LoVo (cell line): Measurements from ENCODE around the gene GNA12.
A peak's percentile ranks its signal among the peaks of the same experiment; 100 is the strongest.

Source experiments
- DNase-seq: peaks from one replicate; pipeline ENCODE4 v3.0.0-alpha.2; 2016; ENCODE audit warnings: low spot score

The GNA12 gene

DNA sequence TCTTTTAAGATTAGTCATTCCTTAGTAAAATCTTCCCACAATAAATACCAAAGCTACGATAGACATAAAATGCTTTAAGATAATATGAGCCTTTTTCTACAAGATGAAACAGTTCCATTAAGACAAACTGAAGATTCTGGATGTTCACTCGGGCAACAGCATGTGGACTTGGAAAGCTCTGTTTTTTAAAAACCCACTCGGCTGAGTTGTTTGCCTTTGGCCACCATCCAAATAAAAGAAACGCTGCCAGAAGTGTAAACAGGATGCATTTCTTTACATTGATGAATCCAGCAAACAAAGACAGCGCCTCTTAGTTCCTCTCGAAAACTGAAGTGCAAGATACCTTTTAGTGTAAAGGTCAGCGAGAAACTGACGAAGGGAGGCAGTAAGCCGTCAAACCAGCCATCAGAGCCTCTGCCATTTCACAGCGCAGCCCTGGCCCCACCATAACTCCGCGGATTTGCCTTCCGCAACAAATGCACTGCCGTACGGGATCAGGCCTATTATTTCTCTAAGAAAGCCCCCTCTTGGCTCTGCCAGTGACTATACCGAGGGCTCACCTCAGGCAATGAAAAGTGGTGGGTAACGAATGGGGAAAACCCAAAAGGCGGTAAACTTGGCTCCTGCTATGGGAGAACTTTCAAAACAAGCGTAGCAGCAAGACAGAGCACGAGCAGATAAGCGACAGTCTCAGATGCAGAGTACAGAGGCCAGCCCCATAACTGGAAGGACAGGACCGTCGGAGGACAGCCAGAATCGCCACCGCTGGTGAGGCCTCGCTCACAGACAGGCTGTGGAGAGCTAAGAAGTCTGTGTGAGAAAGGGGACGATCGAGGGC, 41.4 kb downstream of the GNA12 start:
- DNase-seq = peak; percentile 23

DNA sequence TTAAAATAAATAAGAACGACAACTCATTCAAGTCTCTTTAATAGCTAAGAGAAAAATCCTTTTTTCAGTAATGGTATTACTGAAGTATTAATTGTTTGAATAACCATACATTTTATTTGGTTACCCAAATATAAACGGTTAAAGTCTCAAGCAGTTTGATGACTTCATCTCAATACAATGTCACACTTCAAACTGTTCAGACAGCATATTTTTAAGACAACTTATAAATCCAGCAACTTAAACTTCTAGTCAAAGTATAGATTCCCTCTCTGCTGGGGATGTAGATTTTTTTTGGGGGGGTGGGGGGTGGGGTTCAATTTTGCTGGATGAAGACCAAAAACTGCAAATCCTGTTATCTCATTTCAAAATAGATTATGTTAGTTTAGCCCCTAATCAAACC, 42.0 kb downstream of the GNA12 start:
- no peak for DNase-seq

DNA sequence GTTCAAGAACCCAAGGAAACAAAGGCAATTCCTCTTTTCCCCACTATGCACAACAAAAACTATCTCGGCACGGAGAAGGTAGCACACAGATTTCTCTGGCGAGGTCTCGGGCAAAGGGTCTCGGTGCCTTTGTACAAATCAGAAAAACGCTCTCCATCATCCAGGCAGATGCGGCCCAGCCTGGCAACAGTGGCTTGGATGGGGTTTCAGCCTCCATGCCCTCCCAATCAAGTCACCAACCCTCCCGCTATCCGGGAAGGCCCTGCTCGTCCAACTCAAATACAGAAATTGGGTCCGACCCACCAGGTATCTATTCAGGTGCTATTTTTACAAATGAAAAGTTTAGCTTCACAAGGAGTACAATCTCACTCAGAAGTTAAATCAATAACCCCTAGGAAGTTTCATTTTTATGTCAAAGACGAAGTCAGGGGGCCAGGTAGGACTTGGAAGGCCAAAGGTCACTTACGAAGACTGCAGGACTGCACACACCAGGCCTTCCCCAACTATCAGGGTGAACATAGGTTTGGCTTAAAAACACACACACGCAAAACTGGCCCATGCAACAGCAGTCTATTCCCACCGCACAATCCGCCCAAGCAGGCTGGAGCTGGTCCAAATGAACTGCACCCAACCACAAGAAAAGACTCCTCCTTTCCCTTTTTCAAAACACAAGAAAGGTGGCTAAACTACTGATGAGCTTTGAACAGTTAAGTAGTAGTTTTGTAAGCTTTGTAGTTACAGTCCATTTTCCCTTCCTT, 43.0 kb downstream of the GNA12 start:
- DNase-seq = no peak

DNA sequence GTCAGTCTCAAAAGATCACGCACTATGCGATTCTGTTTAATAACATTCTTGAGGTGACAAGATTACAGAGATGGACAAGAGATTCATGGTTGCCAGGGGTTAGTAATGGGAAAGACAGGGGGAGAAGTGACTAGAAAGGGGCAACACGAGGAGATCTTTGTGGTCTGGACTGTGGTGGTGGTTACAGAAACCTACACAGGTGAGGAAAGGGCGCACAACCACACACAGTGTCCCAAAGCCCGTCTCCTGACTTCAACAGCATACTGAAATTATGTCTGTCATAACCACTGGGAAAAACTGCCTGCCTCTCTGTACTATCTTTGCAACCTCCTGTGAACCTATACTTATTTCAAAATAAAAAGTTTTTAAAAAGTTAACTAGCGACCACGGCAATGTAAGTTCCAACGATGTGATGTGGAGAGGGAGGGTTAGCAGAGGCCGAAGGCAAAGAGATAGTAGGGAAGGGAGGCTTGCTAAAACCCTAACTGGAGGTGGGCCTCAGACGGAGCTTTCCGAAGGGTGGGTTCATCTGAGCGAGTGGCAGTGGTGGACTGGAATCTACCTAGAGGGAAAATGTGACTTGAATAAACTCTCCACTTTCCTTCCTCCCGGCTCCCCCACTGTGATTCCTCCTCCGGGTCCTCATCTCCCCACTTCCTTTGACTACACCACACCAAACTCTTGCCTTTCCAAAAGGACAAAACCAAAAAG, 43.7 kb downstream of the GNA12 start:
- DNase-seq = no peak

DNA sequence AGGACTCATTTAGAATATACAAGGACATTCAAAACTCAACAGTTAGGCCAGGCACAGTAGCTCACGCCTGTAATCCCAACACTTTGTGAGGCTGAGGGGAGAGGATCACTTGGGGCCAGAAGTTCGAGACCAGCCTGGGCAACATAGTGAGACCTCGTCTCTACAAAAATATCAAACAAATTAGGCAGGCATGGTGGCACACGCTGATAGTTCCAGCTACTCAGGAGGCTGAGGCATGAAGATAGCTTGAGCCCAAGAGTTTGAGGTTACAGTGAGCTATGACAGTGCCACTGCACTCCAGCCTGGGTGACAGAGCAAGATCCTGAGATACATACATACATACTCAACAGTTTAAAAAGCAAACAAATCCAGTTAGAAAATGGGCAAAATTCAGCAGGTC, 44.9 kb downstream of the GNA12 start:
- no peak for DNase-seq

DNA sequence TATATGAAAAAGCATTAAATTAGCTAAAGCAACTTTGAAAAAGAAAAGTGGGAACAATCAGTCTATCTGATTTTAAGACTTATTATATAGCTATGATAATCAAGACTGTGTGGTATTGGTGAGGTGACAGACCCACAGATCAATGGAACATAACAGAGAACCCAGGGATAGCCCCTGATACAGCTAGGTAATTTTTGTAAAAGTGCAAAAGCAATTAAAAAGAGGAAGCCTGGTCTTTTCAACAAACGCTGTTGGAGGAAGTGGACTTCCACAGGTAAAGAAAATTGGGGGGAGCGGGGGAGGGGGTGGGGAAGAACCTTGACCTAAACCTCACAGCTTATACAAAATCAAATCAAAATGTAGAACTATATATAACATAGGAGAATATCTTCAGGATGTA, 45.4 kb downstream of the GNA12 start:
- no peak for DNase-seq

DNA sequence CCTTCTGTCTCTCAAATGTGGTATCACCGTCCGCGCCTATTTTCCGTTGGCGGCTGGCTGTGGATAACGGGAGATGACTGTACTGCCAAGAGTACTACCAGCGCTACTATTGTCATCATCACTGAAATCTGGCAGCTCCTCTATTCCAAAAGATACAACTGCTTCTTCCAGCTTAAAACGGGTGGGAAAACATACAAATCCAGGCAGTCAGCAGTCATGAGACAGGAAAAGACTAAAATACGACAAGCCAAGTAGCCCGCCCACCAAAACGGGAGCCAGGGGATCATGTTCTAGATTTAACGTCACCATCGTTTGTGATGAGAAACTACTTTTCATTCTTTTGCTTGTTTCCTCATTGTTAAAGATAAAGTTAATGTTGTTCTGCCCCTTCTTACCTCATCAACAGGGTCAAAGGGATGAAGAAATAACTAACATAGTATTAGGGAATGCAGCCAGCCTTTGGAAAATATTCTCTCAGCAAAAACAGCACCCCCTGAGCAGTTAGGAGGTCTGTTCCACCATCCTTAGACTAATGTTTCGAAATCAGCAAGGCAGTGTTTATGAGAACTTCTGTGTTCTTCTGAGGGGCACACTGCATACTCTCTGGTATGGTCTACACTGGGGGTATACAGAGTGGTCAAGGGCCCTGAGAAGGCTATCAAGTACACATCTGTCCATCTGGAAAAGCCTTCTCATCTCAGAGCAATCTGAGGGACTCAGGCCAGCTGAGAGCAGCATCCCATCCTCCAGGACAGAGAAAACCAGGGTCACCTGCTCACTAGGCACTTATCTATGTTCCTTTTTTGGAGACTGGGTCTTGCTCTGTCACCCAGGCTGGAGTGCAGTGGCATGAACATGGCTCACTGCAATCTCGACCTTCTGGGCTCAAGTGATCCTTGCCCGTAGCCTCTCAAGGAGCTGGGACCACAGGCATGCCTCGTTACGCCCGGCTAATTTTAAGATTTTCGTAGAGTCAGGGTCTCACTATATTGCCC, 47.5 kb downstream of the GNA12 start:
- DNase-seq = no peak

DNA sequence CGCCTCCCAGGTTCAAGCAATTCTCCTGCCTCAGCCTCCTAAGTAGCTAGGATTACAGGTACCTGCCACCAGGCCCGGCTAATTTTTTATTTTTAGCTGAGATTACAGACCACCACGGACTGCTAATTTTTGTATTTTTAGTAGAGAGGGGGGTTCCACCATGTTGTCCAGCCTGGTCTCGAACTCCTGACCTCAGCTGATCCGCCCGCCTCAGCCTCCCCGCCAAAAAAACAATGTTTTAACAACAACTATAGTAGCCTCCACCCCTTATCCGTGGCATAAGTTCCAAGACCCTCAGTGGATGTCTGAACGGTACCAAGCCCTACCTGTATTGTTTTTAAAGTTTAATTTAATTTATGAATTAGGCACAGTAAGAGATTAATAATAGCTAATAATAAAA, 48.2 kb downstream of the GNA12 start:
- DNase-seq = no peak

DNA sequence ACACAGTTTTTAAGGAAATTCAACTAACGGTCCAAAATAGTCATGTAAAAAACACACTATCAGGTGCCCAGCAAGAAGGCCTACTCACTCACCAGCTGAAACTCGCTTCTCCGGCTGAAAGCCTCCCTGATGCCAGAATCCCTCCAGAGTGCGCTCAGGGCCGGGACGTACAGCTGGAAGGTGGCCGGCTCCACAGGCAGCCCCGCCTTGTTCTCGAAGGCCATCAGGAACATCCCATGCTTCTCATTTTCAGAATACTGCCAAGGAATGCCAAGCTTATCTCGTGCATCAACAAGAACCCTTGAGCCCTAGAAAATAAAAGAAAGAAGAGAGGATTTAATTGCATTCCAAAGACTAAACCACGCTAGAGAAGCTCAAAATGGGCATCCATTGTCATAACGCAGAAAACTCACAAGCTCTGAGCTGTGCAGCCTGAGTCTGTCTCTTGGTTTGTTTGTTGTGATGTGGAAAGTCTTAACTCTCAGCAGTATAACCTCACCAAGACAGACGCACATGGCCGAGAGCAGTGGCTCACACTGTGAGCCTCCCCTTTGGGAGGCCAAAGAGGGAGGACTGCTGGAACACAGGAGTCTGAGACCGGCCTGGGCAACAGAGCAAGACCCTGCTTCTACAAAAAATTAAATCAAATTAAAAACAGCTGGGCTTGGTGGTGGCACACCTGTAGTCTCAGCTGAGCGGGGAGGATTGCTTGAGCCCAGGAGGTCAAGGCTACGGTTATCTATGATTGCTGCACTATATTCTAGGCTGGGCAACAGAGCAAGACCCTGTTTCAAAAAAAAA, 49.1 kb downstream of the GNA12 start:
- DNase-seq = no peak

DNA sequence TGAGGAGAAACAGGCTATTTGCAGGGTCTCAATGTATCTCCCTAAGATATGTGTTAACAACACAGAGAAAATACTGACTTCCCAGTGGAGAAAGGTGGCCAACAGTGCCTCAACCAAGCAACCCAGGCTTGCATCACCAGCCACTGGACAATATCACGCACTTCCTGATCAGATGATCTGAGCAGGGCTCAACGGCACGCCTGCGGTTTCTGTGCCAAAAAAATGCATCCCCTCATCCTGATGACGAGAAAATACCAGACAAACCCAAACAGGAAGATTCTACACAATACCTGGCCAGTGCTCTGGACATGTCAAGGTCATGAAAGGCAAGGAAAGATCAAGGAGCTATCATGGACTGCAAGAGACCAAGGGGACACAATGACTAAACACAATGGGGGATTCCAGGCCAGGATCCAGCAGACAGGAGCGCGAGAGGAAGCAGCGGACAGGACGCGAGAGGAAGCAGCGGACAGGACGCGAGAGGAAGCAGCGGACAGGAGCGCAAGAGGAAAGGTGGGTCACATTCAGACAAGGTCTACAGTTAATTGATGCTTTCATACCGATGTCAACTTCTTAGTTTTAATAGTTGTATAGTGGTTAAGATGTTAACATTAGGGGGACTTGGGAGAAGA, 51.1 kb downstream of the GNA12 start:
- DNase-seq = no peak

DNA sequence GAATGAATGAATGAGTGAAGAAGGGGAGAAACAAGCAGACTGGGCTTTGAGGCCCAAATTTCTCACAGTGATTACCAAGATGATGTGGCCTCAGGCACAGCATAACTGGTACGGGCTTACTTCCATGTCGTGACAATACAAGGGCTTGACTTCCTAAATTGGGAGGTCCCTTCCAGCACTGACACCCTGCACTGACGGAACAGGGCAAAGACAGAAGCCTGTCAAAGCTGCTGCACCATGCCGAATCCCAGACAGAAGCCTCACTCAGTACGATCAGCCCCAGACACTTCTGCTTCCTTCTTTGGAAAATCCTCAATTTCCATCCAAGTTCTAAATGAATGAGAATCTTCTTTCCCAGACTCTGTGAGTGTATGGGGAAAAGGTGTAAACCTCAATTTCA, 51.9 kb downstream of the GNA12 start:
- no peak for DNase-seq

DNA sequence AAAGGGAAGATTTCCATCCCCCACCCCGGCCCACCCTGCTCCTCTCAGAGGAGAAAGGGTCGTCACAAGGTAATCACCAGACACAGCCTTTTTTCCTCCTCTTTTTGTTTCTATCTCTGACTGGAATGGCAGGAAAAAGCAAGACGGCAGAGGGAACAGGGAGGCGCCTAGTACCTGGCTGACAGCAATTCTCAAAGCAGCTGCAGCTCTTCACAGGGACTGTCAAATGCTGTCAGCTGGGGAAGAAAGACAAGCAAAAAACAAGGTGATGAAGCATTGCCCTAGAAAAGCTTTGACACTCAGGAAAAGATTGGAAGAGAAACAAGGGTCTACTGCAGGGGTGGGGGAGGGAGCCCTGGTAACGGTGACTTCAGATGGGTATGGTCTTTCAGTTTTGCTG, 52.7 kb downstream of the GNA12 start:
- no peak for DNase-seq

DNA sequence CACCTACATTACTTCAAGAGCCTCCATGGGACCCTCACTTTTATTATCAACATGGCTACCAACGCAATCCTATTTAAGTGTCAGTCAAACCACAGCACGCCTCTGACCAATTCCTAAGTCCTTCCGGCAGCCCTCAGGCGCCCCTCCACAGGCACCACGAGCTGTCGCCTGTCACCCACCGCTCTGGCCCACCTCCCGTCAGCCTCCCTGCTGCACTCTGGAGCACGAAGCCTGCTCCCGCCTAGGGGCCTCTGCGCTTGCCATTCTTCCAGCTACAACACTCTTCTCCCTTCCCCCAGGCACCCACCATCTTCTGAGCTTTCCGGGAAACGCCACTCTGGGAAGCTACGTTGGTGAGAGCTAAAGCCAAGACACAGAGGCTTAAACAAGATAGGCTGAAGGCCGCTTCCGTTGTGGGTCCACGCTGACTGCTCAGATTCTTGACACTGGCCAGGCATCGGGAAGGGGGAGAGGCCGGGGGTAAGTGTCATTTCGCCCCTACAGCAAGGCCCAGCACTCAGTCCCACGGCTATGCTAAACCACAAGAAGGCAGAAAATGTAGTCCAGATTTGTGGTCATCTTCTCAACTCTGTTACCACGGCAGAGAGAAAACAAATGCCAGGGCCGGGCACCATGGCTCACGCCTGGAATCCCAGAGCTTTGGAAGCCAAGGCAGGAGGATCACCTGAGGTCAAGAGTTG, 56.7 kb downstream of the GNA12 start:
- no peak for DNase-seq

DNA sequence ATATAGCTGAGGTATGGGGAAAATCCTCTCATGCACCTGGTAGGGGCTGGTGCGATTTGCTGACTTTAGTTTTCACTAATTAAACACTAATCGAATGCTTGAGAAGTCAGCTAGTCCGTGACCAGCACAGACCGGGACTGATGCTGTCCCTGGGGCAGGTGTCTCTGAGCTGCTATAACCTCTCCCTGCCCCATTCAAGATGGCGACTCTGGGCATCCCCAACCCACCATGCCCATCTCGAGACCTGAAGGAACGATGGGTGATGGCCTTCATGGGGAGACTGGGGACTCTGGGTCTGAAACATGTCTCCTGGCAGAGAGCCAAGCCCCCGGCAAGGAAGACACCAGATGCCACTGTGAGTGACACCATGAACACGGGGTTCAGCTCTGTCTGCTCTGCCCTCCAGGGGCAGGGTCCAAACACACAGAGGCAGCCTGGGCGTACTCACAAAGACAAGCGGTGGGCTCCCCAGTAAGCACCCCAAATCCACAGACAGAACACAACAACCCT, 57.4 kb downstream of the GNA12 start:
- DNase-seq = no peak

DNA sequence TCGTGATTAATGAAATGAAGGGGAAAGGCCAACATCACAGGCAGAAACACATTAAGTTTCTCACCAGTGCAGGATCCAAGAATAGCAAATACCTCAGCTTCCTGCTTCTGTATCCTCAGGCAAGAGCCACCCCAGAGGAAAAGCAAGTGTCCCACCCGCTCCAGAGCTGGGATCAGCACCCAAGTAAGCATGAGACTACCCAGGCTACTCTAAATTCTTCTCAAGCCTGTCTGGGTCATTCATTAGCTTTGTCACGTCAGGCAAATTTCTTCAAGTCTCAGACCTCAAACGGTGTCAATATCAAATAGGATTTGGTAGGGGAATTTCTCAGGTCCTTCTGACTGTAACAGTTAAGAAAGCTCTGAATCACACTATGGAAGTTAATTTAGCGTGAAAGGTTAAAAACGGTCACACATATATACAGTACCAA, 59.0 kb downstream of the GNA12 start:
- DNase-seq = no peak

DNA sequence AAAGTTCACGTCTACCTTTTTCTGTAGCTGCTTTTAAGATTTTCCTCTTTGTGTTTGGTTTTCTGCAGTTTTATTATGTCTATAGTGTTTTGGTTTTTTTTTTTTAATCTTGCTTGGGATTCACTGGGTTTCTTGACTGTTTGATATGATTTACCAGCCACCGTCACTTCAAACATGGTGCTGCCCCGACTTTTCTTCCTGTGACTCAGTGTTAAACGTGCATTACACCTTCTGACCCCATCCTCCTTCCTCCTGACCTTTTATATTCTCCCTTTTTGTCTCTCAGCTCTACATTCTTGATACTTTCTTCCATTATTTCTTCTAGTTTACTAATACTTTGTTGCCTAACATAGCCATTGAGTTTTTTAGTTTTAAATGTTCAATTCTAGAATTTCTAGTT, 61.5 kb downstream of the GNA12 start:
- no peak for DNase-seq

DNA sequence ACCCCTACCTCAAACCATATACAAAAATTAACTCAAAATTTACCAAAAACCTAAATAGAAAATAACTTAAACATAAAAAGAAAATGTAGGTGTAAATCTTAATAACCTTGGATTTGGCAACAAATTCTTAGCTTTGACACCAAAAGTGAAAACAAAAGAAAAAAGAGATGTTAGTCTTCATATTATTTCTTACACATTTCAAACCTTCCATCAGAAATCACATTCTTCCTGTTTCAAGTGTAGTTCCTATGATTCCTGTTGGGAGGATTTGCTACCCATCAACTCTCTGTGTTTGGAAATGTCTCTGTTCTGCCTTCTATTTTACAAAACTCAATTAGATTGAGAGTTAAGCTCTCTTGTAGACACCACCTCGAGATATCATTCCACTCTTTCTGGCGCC, 62.0 kb downstream of the GNA12 start:
- DNase-seq = no peak

DNA sequence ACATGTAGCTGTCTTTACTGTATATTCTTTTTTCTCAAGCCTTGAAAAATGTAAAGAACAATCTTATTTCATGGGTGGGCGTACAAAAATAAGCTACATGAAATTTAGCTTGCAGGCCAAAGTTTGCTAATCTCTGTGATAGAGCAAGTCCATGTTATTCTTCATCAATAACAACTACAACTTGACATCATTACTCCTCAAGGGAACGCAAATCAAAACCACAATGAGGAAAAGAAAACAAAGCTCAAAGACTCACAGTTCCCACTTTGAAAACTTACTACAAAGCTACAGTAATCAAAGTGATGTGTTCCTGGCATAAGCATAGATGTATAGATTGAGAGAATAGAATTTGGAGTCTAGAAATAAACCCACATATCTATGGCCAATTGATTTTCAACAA, 62.5 kb downstream of the GNA12 start:
- no peak for DNase-seq

DNA sequence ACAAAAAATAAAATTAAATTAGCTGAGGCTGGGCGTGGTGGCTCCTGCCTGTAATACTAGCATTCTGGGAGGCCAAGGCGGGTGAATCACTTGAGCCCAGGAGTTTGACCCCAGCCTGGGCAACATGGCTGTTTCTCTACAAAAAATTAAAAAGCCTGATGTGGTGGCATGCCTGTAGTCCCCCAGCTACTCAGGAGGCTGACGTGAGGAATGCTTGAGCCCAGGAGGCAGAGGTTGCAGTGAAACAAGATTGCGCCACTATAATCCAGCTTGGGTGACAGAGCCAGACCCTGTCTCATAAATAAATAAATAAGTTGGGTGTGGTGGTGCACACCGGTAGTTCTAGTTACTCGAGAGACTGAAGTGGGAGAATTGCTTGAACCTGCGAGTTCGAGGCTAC, 65.1 kb downstream of the GNA12 start:
- no peak for DNase-seq
